Measurements from ENCODE around the gene PRPSAP1. TPM values are rescaled to one million over a fixed set of nuclear protein-coding genes. Genes with fewer than 3 reads are reported as not detected.
A peak's percentile ranks its signal among the peaks of the same experiment; 100 is the strongest.

Gene PRPSAP1
- total RNA-seq, 2 experiments from 2014 or later: 10.8 to 12.1 TPM

GRCh38 chr17:76273445-76274111 is 80.1 kb downstream of the PRPSAP1 start:
- Histone ChIP-seq H3K9me3 (ENCODE audit: control insufficient read depth in 1 of 2, insufficient read depth in 1 of 2, low read length in 2 of 2) (no peaks in the 10 kb centered on the region), H3K27ac (ENCODE audit: low read depth in 1 of 2, low read length in 2 of 2) (peak overlapping the region in 1 of 2 donors; percentile 86), H3K36me3 (ENCODE audit: insufficient read depth, low read length) (peaks cover 30% of the 10 kb centered on the region), H3K4me1 (ENCODE audit: insufficient read depth, low read length) (peaks cover 75% of the 10 kb centered on the region), H3K27me3 (ENCODE audit: control insufficient read depth in 1 of 2, insufficient read depth in 2 of 2, low read length in 2 of 2) (no peaks in the 10 kb centered on the region), H3K4me3 (ENCODE audit: low read length) (no peak overlapping the region)
- no peak for ATAC-seq (ENCODE audit: poor library complexity)
- Mint-ChIP-seq H3K27me3 (no peaks in the 10 kb centered on the region), H3K4me3 (peak overlapping the region; percentile 85), H3K27ac (peak overlapping the region; percentile 98), H3K9me3 (no peaks in the 10 kb centered on the region), H3K4me1 (ENCODE audit: low read depth) (peaks cover 52% of the 10 kb centered on the region), H3K36me3 (ENCODE audit: low read depth) (peaks cover 27% of the 10 kb centered on the region)
- CTCF ChIA-PET: interaction anchor here (1.2 to 3.1 kb wide), 3 partner anchors 92 to 153 kb away, joined by 6 to 25 read pairs (median 7); no protein-coding TSS in a partner anchor
- DNase-seq: no peak
- TF ChIP-seq, protein P1, sequence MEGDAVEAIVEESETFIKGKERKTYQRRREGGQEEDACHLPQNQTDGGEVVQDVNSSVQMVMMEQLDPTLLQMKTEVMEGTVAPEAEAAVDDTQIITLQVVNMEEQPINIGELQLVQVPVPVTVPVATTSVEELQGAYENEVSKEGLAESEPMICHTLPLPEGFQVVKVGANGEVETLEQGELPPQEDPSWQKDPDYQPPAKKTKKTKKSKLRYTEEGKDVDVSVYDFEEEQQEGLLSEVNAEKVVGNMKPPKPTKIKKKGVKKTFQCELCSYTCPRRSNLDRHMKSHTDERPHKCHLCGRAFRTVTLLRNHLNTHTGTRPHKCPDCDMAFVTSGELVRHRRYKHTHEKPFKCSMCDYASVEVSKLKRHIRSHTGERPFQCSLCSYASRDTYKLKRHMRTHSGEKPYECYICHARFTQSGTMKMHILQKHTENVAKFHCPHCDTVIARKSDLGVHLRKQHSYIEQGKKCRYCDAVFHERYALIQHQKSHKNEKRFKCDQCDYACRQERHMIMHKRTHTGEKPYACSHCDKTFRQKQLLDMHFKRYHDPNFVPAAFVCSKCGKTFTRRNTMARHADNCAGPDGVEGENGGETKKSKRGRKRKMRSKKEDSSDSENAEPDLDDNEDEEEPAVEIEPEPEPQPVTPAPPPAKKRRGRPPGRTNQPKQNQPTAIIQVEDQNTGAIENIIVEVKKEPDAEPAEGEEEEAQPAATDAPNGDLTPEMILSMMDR (IDR thresholded peaks at IDR 0.05): no peak
- POLR2A ChIA-PET: interaction anchor here (0.5 to 14.0 kb wide), 16 partner anchors 9 to 418 kb away, joined by 3 to 394 read pairs (median 6); partner anchors contain the start of genes EXOC7, FOXJ1, RNF157 and SPHK1
- intact Hi-C loops (cut with DNase I, micrococcal nuclease): no loop called here

DNA sequence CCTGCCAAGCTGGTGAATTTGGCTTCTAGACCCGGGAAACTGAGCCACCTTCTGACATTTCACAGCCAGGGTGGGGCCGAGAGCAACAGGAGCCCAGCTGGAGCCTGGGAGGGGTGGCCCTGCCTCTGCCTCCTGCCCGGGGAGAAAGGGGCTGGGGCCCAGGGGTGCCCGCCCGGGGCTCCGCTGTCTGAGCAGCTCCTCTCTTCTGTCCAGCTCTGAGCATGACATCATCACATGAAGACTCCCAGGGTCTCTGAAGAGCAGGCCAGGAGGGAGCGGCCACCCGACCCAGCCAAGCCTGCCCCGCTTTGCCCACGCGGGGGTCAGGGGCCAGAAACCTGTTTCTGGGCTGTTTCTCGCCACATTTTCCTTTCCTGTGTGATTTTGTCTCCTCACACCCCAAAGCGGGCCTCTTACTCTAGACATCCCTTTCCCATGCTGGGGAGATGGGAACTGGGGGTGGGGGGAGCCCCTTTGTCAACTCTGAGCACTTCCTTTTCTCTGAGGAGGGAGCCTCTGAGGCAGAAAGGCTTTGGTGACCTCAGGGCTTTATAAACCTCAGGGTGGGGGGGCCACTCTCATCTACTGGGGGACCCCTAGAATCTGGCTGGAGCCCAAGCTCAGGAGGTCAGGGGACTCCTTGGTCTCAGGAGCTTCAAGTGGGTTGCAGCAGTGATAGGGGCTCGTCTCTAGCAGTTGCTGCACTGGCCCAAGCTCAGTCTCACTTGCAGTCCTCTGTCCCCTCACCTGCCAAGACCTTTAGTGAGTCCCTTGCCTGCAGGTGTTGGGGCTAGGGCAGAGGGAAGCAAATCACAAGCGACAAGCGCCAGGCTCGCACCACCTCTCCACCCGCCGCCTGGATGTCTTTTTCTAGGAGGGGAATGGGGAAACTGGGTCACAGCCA is 80.9 kb downstream of the PRPSAP1 start:
- no peaks in the 10 kb centered on the region for H3K27me3 Mint-ChIP-seq
- POLR2A ChIA-PET: interaction anchor here (0.5 to 14.0 kb wide), 12 partner anchors 8 to 209 kb away, joined by 3 to 394 read pairs (median 11); partner anchors contain the start of genes EXOC7, FOXJ1, RNF157 and UBALD2
- CTCF ChIA-PET: interaction anchor here (1.2 to 3.1 kb wide), 3 partner anchors 91 to 152 kb away, joined by 7 to 25 read pairs (median 13); no protein-coding TSS in a partner anchor
- H3K4me3 Mint-ChIP-seq: peak overlapping the region; percentile 85
- Histone ChIP-seq H3K9me3 (ENCODE audit: control insufficient read depth in 1 of 2, insufficient read depth in 1 of 2, low read length in 2 of 2) (no peaks in the 10 kb centered on the region), H3K4me3 (ENCODE audit: low read length) (peak overlapping the region; percentile 57), H3K4me1 (ENCODE audit: insufficient read depth, low read length) (peaks cover 83% of the 10 kb centered on the region), H3K36me3 (ENCODE audit: insufficient read depth, low read length) (peaks cover 37% of the 10 kb centered on the region), H3K27ac (ENCODE audit: low read depth in 1 of 2, low read length in 2 of 2) (peak overlapping the region; percentile 82 to 86), H3K27me3 (ENCODE audit: control insufficient read depth in 1 of 2, insufficient read depth in 2 of 2, low read length in 2 of 2) (no peaks in the 10 kb centered on the region)
- peak; percentile 21 for ATAC-seq (ENCODE audit: poor library complexity)
- H3K4me1 Mint-ChIP-seq (ENCODE audit: low read depth): peaks cover 59% of the 10 kb centered on the region
- peak in 5 of 14 experiments; percentile 40 to 68 (median 61) for DNase-seq
- TF ChIP-seq, protein P1 (IDR thresholded peaks at IDR 0.05): no peak
- H3K9me3 Mint-ChIP-seq: no peaks in the 10 kb centered on the region
- H3K36me3 Mint-ChIP-seq (ENCODE audit: low read depth): peaks cover 35% of the 10 kb centered on the region
- intact Hi-C loops (cut with DNase I, micrococcal nuclease): no loop called here
- H3K27ac Mint-ChIP-seq: peak overlapping the region; percentile 98
